Large intestine (tissue), 3 donors: Measurements from ENCODE around the gene EDEM1. TPM values are rescaled to one million over a fixed set of nuclear protein-coding genes. Genes with fewer than 3 reads are reported as not detected.
A peak's percentile ranks its signal among the peaks of the same experiment; 100 is the strongest.

Experiments used
- DNase-seq, 2 donors: peaks; one replicate each; pipeline versions ENCODE4 v3.0.0 to v3.0.0-alpha.2; 2013
- H3K27ac ChIP-seq: one replicate; pipeline ENCODE4 v1.5.1; 2013; ENCODE audit warnings: low read length
- H3K27me3 ChIP-seq: 2 replicates; pipeline ENCODE4 v1.6.1; 2013; ENCODE audit warnings: low read length; ENCODE audit not compliant: control insufficient read depth, insufficient read depth
- H3K36me3 ChIP-seq: 2 replicates; pipeline ENCODE4 v1.6.1; 2013; ENCODE audit warnings: low read length; ENCODE audit not compliant: control insufficient read depth, insufficient read depth
- H3K4me1 ChIP-seq: one replicate; pipeline ENCODE4 v1.6.1; 2013; ENCODE audit warnings: low read length; ENCODE audit not compliant: control insufficient read depth, insufficient read depth
- H3K4me3 ChIP-seq: one replicate; pipeline ENCODE4 v1.5.1; 2013; ENCODE audit warnings: low read length
- H3K9me3 ChIP-seq: one replicate; pipeline ENCODE4 v1.6.1; 2013; ENCODE audit warnings: mild to moderate bottlenecking, low read depth, low read length, moderate library complexity; ENCODE audit not compliant: control insufficient read depth
- WGBS: methylation state at CpG from one replicate; pipeline ENCODE4 v1.1.5; 2013; ENCODE audit warnings: low lambda C conversion rate; ENCODE audit not compliant: insufficient coverage; 5-methylcytosine and 5-hydroxymethylcytosine counted together
- polyA plus RNA-seq: library from polyadenylated mRNA; unstranded; fragments of 120-200 nt; gene quantifications from one replicate; pipeline ENCODE4 v1.2.1, GENCODE V29; 2013

EDEM1 gene
- polyA plus RNA-seq, 1 donor, result 22.2 TPM

DNA sequence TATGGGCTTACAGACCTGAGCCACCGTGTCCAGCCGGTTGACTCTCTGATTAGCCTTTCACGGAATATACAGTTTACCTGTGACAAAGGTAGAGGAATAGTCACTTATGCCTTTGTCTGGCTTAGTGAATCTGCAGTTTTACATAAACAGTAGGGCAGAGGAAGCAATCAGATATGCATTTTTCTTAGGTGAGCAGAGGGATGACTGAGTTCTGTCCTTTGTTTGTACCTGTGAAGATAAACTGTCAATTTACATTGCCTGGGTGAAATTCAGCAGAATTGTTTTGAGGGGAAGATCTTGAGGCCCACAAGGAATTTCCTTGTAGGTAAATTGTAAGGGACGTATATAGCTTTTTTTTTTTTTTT, 10.8 kb downstream of the EDEM1 start:
- Histone ChIP-seq H3K27me3 (no peaks in the 10 kb centered on the region), H3K36me3 (peaks cover 40% of the 10 kb centered on the region), H3K4me3 (no peak overlapping the region), H3K4me1 (no peaks in the 10 kb centered on the region), H3K27ac (no peak overlapping the region), H3K9me3 (no peaks in the 10 kb centered on the region)
- no peak for DNase-seq
- WGBS, result 80% methylated on average over 1 of the region's 4 CpGs

DNA sequence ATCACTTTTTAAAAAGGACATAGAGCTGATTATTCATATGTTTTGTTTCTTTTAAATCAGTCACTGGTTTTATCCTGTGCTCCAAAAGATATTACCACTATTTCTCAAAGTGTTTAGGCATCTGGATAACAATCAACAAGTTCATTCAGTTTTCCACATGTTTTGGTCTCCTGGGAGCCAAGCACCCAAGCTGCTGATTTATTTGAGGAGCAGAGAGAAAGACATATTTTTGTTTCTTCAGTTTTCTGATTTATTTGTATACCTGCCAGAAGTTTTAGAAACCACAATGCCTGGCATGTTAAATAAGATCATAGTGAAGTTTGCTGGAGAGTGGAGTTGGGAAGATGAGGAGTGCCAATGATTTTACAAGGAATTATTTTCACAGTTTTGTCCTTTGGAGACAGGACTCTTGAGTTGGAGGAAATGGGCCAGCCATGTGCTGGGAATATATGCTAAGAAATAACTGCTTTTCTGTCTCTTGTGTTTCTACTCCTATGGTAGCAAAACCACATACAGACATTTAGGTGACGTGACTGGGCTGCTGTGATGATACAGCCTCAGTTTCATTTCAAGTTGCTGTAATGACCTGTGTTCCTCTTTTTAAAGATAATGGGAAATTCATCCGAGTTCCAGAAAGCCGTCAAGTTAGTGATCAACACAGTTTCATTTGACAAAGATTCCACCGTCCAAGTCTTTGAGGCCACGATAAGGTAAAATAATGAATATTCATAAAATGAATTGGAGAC, 11.7 kb downstream of the EDEM1 start:
- whole genome bisulfite sequencing, result 67% methylated on average over 3 of the region's 5 CpGs
- H3K4me3 ChIP-seq, result no peak overlapping the region
- H3K4me1 ChIP-seq, result no peaks in the 10 kb centered on the region
- H3K9me3 ChIP-seq, result no peaks in the 10 kb centered on the region
- no peaks in the 10 kb centered on the region for H3K27me3 ChIP-seq
- no peak for DNase-seq
- H3K36me3 ChIP-seq, result peaks cover 45% of the 10 kb centered on the region
- H3K27ac ChIP-seq, result no peak overlapping the region

DNA sequence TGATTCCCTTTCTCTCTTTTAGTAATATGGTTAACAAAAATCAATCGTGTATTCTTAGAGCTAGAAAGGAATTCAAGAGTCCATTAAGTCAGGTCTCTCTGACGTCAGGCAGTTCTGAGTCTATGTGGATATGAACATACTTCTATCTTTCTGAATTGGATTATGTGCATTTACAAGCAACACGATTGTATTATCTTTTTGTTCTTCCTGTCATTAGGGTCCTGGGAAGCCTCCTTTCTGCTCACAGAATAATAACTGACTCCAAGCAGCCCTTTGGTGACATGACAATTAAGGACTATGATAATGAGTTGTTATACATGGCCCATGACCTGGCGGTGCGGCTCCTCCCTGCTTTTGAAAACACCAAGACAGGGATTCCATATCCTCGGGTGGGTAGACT, 14.0 kb downstream of the EDEM1 start:
- H3K9me3 ChIP-seq, result no peaks in the 10 kb centered on the region
- H3K4me1 ChIP-seq, result no peaks in the 10 kb centered on the region
- peaks cover 65% of the 10 kb centered on the region for H3K36me3 ChIP-seq
- DNase-seq, result no peak
- 67% methylated on average over 1 of the region's 6 CpGs for WGBS
- H3K27ac ChIP-seq, result no peak overlapping the region
- no peaks in the 10 kb centered on the region for H3K27me3 ChIP-seq
- H3K4me3 ChIP-seq, result no peak overlapping the region

DNA sequence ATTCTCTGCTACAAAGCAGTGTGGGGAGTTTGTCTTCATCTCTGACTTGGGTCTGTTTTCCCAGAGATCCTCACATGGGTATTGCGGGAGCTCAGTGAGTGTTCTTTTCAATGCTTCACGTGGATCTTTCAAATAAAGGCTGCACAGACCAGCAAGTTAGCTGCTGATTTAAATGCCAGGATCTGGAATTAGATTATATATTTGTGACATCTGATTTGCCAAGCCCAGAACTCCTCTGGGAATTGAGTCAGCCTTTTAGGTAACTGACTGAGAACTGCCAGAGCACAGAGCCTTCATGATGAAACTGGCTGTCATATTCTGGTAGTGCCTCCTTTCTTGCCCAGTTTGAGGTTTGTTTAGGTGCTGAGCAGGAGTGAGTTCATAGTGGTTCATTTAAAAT, 14.7 kb downstream of the EDEM1 start:
- Histone ChIP-seq H3K27me3 (no peaks in the 10 kb centered on the region), H3K36me3 (peaks cover 72% of the 10 kb centered on the region), H3K9me3 (no peaks in the 10 kb centered on the region), H3K27ac (no peak overlapping the region), H3K4me3 (no peak overlapping the region), H3K4me1 (no peaks in the 10 kb centered on the region)
- no peak for DNase-seq
- no CpG with 5 or more reads among the region's 2 CpGs for WGBS

DNA sequence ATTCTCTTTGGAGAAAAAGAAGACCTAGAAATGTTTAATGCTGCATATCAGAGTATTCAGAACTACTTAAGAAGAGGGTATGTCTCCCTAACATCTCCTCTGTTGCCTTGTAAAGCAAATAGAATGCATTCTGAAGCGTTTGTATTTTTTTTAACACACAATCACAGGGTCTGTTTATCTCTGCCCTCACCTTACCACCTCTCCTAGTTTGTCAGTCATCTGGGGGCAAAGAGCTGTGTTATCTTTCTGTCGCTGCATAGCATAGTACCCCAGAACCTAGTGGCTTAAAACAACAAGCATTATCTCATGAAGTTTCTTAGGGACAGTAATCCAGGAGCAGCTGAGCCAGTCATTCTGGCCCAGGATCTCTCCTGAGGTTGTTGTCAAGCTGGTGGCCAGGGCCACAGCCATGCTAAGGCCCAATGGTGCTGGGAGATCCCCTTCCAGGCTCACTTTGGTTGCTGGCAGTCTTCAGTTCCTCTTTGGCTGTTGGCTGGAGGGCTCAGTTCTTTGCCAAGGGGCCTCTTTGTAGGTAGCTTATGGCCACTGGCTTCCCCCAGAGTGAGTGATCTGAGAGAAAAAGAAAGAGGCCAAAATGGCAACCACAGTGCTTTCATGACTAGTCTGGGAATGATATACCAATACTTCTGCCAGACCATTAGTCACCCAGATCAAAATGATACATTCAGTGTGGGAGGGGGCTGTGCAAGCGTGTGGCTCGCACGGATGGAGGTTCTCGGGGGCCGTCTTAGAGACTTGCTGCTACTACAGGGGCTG, 17.8 kb downstream of the EDEM1 start:
- Histone ChIP-seq H3K4me3 (no peak overlapping the region), H3K36me3 (peaks cover 88% of the 10 kb centered on the region), H3K4me1 (no peaks in the 10 kb centered on the region), H3K27ac (no peak overlapping the region), H3K9me3 (no peaks in the 10 kb centered on the region), H3K27me3 (no peaks in the 10 kb centered on the region)
- 83% methylated on average over 1 of the region's 7 CpGs for WGBS
- no peak for DNase-seq

DNA sequence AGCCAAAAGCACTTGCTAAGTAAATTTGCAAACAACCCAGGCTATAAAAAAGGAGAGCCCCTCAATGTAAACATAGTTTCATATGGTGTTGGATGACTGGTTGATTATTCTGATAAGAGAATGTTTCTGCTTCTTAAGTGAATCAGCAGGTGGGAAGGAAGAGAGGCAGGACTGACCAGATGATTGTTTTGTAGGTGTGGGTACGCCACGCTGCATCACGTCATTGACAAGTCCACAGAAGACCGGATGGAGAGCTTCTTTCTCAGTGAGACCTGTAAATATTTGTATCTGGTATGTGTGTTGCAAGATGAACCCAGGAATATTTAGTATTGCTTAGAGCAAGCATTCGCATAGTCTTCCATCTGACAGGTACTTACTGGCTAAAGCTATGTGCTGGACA, 23.4 kb downstream of the EDEM1 start:
- Histone ChIP-seq H3K9me3 (no peaks in the 10 kb centered on the region), H3K4me1 (no peaks in the 10 kb centered on the region), H3K36me3 (peaks cover 90% of the 10 kb centered on the region)

DNA sequence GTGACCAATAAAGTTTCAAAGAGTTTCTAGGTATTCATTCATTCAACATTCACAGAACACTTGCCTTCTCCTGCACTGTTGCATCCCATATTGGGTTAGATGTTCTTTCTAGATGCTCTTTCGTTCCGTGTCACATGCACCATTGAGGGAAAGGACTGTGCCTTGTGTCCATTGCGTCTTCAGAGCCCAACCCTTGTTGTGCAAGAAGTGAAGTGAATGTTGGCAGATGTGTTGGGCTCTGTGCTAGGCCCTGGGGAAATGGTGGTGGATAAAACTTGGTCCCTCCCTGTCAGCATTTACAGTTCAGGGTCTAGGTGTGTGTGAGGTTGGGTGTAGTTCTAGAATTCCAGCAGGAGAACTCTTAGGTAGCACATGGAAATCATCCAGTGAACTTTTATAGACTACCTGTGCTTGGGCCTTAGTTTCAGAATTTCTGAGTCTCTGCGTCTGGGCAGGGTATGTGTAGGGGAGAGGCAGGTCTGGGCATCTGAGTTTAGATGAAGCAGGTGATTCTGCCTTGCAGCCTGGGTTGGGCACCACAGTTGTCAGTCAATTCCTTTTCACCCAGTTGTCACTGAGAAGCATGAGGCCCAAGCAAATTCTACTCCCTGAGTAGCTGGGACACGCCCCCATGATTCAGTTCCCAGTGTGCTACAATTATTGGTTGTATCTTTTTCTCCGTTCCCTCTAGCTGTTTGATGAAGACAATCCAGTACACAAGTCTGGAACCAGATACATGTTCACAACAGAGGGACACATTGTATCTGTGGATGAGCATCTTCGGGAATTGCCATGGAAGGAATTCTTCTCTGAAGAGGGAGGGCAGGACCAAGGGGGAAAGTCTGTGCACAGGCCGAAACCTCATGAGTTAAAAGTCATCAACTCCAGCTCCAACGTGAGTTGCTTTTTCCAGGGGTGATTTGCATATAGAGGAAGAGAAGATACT, 25.4 kb downstream of the EDEM1 start:
- no peak for DNase-seq
- Histone ChIP-seq H3K9me3 (peaks cover 3% of the 10 kb centered on the region), H3K27me3 (no peaks in the 10 kb centered on the region), H3K4me3 (no peak overlapping the region), H3K36me3 (peaks cover 88% of the 10 kb centered on the region), H3K4me1 (peaks cover 3% of the 10 kb centered on the region), H3K27ac (no peak overlapping the region)
- WGBS, result 100% methylated on average over 2 of the region's 9 CpGs

More for the DNA sequence above, 23.4 kb downstream of the EDEM1 start:
- DNase-seq, result peak in 1 of 2 donors; percentile 42
- WGBS, result 40% methylated on average over 1 of the region's 5 CpGs
- Histone ChIP-seq H3K27ac (no peak overlapping the region), H3K4me3 (no peak overlapping the region), H3K27me3 (no peaks in the 10 kb centered on the region)

DNA sequence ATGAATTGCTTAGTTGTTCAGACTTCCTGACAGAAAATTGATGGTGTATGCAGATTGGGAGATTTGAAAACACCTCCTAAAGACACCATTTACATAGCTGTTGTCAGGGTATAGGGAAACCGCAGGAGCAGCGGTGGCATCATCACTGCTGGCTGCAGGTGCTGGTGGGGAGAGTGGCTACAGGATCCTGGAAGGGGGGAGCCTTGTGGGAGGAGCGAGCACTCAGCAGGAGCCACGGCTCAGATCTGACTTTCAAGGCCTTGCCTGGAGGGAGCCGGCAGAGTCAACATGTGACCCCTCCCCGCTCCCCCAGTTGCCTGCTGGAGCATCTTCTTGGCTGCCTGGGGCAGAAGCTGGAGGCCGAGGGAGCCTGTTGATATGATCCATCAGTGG, 26.1 kb downstream of the EDEM1 start:
- DNase-seq, result no peak
- H3K27ac ChIP-seq, result no peak overlapping the region
- peaks cover 83% of the 10 kb centered on the region for H3K36me3 ChIP-seq
- H3K4me1 ChIP-seq, result peaks cover 9% of the 10 kb centered on the region
- H3K9me3 ChIP-seq, result peaks cover 3% of the 10 kb centered on the region
- no peak overlapping the region for H3K4me3 ChIP-seq
- H3K27me3 ChIP-seq, result no peaks in the 10 kb centered on the region
- no CpG with 5 or more reads among the region's 7 CpGs for WGBS

DNA sequence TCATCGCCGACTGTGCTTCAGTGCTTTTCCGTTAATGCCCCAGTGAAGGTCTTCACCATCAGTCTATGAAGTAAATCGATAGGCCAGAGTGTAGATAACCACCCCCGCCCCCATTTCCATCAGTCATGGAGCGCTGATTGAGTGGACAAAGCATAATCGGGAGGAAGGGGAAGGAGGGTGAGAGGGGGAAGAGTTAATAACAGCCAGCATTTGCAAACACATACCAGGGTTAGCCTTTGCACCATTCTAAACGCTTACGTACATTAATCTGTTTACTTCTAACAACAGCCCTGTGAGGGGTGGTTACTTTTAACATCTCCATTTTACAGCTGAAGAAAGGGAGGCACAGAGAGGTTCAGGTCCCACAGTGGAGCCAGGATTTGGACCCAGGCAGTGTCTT, 26.8 kb downstream of the EDEM1 start:
- Histone ChIP-seq H3K36me3 (peaks cover 78% of the 10 kb centered on the region), H3K9me3 (peaks cover 3% of the 10 kb centered on the region), H3K4me1 (peaks cover 16% of the 10 kb centered on the region), H3K4me3 (no peak overlapping the region), H3K27ac (no peak overlapping the region), H3K27me3 (no peaks in the 10 kb centered on the region)
- no CpG with 5 or more reads among the region's 9 CpGs for WGBS
- DNase-seq, result no peak
